ENCODE measurements around the gene PDAP1. TPM values are rescaled to one million over a fixed set of nuclear protein-coding genes. Genes with fewer than 3 reads are reported as not detected.

Gene PDAP1
- total and polyA plus RNA-seq, 9 of the 15 experiments (the other 6 are each of a cell fraction or from before 2014, with no cell fraction given): 10.2 to 315 (median 129) TPM

- TF ChIP-seq RBM34 (IDR thresholded peaks at IDR 0.05; ENCODE audit: borderline replicate concordance, insufficient read depth, low read length) (no peak), MNT (conservative IDR thresholded peaks at IDR 0.05) (peak; percentile 12 to 46; a peak in 2 of 4 replicates), ETV6 (IDR thresholded peaks at IDR 0.05; ENCODE audit: borderline replicate concordance in 1 of 2, low read depth in 2 of 2, low read length in 1 of 2) (0 out of 4 replicates have a peak, but pooled peaks of 1 of the 2 experiments have one; percentile 27), ETV6 (CRISPR knock-in tag; IDR thresholded peaks at IDR 0.05; ENCODE audit: borderline replicate concordance) (no peak), RFX7 (CRISPR knock-in tag; IDR thresholded peaks at IDR 0.05) (no peak), FOXO4 (CRISPR knock-in tag; IDR thresholded peaks at IDR 0.05) (no peak), ZBTB9 (CRISPR knock-in tag; IDR thresholded peaks at IDR 0.05) (peak; percentile 68; the same call in 1 of the 2 replicates), KAT2B (IDR thresholded peaks at IDR 0.05; ENCODE audit: low read depth, low read length) (no peak), CCNT2 (IDR thresholded peaks at IDR 0.05; ENCODE audit: borderline replicate concordance, extremely low read depth, insufficient read length, low read depth, low read length) (peak; percentile 34), RBFOX2 (IDR thresholded peaks at IDR 0.05; ENCODE audit: low read depth, low read length) (peak; percentile 47), MAFG (tag; conservative IDR thresholded peaks at IDR 0.05) (no peak), ZBTB49 (CRISPR knock-in tag; IDR thresholded peaks at IDR 0.05; ENCODE audit: borderline replicate concordance) (no peak), ZNF347 (CRISPR knock-in tag; IDR thresholded peaks at IDR 0.05; ENCODE audit: low read depth) (no peak), ZNF449 (CRISPR knock-in tag; IDR thresholded peaks at IDR 0.05) (no peak), ZNF165 (CRISPR knock-in tag; IDR thresholded peaks at IDR 0.05; ENCODE audit: borderline replicate concordance) (no peak), MLLT1 (IDR thresholded peaks at IDR 0.05) (no peak)
Observed at GRCh38 chr7:99375070-99375807, 33.2 kb downstream of the PDAP1 start (continued).

Measured in K562 (cell line).